Heart left ventricle (tissue), 16 donors: Measurements from ENCODE around the gene SNX2. TPM values are rescaled to one million over a fixed set of nuclear protein-coding genes. Genes with fewer than 3 reads are reported as not detected.
A peak's percentile ranks its signal among the peaks of the same experiment; 100 is the strongest.

Experiments used
- ATAC-seq, 4 donors: fragments of 200-7000 bp; cut with Tn5 transposase; one replicate each; pipeline ENCODE4 v1.9.1; 2020 to 2022; ENCODE audit warnings: moderate library complexity in 4 of 4, mild to moderate bottlenecking in 3 of 4, moderate number of reproducible peaks in 1 of 4
- DNase-seq, 5 donors: peaks; one replicate each; pipeline ENCODE4 v3.0.0-alpha.2; 2020
- H3K27ac ChIP-seq, 12 donors: fragments of 200-600 bp; sonication (generic) in 4 of 12; one replicate each; pipeline versions ENCODE4 v1.5.0 to v1.8.0; 2016 to 2022; ENCODE audit warnings: mild to moderate bottlenecking in 2 of 12
- H3K27me3 ChIP-seq, 9 donors: fragments of 200-600 bp; sonication (generic) in 2 of 9; one replicate each; pipeline versions ENCODE4 v1.5.1 to v1.8.0; 2016 to 2022; ENCODE audit warnings: mild to moderate bottlenecking in 3 of 9
- H3K36me3 ChIP-seq, 9 donors: fragments of 200-600 bp; sonication (generic) in 2 of 9; one replicate each; pipeline versions ENCODE4 v1.5.0 to v1.8.0; 2018 to 2022; ENCODE audit warnings: mild to moderate bottlenecking in 2 of 9
- H3K4me1 ChIP-seq, 12 donors: fragments of 200-600 bp; sonication (generic) in 4 of 12; one replicate each; pipeline versions ENCODE4 v1.5.0 to v1.8.0; 2016 to 2022; ENCODE audit warnings: mild to moderate bottlenecking in 3 of 12
- H3K4me3 ChIP-seq, 12 donors: fragments of 200-600 bp; sonication (generic) in 4 of 12; one replicate each; pipeline versions ENCODE4 v1.5.0 to v1.8.0; 2017 to 2022; ENCODE audit warnings: mild to moderate bottlenecking in 9 of 12, moderate library complexity in 4 of 12
- H3K9me3 ChIP-seq, 12 donors: fragments of 200-600 bp; sonication (generic) in 4 of 12; one replicate each; pipeline versions ENCODE4 v1.5.0 to v1.8.0; 2016 to 2022; ENCODE audit warnings: mild to moderate bottlenecking in 1 of 12
- POLR2A ChIP-seq, 2 donors: fragments of 450-650 bp; IDR thresholded peaks; one replicate each; pipeline ENCODE4 v1.6.1; 2017; ENCODE audit warnings: antibody characterized with exemption in 2 of 2, mild to moderate bottlenecking in 2 of 2, moderate library complexity in 2 of 2
- WGBS, 4 donors: extraction: QIAGEN DNeasy Blood & Tissue Kit in 2 of 4; methylation state at CpG; one replicate each; pipeline versions ENCODE4 v1.1.5 to v1.1.7; 2013 to 2018; 5-methylcytosine and 5-hydroxymethylcytosine counted together
- intact Hi-C, 10 donors: fragments of 100-400 bp; cut with DNase I; formaldehyde crosslinking; loops; one replicate each; pipeline versions ENCODE4 v1.11.1 to v1.14.2; 2022
- polyA plus RNA-seq, 2 donors: library from polyadenylated mRNA; stranded (reverse); fragments of 200-250 nt; gene quantifications; one replicate each; pipeline ENCODE4 v1.2.3, GENCODE V29; 2013
- total RNA-seq, 9 donors: library from RNA; depleted of rRNA in 2 of 9; stranded (reverse); fragments of >200 nt in 2 of 9; fragmentation: NEBNext Ultra II Directional in 3 of 9; extraction: Animal tissue kit (Norgen Biotek cat#: 25700) in 3 of 9; gene quantifications; one replicate each; pipeline versions ENCODE4 v1.1.0 to v1.2.4, GENCODE V29; 2016 to 2023
- TF ChIP-seq, protein P1 (sequence below), 12 donors: fragments of 200-600 bp; sonication (generic) in 4 of 12; IDR thresholded peaks; one replicate each; pipeline versions ENCODE4 v1.5.0 to v1.8.0; 2018 to 2022; ENCODE audit warnings: antibody characterized with exemption in 12 of 12, mild to moderate bottlenecking in 5 of 12
- donor health status: ischemic (EF 13 %, LVEDD 7.1; RV severe dilation, severe dysfunction).
- donor health status: healthy with polysubstance abuse.
- donor health status: DM: no; HTN: yes; CAD: no.
- donor health status: DM: no; HTN: no; CAD: no.
- donor health status: ischemic (EF 25% LVEDD 6.9; RV normal size, moderate dysfunction).
- donor health status: ischemic (EF 25% LVEDD 5.7; RV mildly dilated, moderate dysfunction).
- donor health status: healthy.
- donor health status: DM: yes; HTN: yes; CAD: no.
- donor health status: ischemic (EF 35%, LVEDD 5.7; RV mildly dilated, moderate dysfunction).
- donor health status: nonischemic (EF 11% LVEDD 7.7; RV severe dilation, severe dysfunction).
- donor health status: DM: yes; HTN: yes; CAD: no.
- donor health status: PGD.
- donor health status: ischemic (EF 29% LVEDD 5.4; RV normal size, mild dysfunction).
- donor health status: nonischemic (EF 23%, LVEDD 6.1; RV moderate dilation, normal function).

The SNX2 gene
- total and polyA plus RNA-seq, 11 donors, result 16.2 to 67.3 (median 33.4) TPM

- 87 to 93% (median 90%) methylated on average over 2 of the region's 2 CpGs for WGBS, 4 donors
- Histone ChIP-seq H3K4me1 (peaks cover 0 to 21% (median 0%) of the 10 kb centered on the region in 12 donors), H3K36me3 (no peaks in the 10 kb centered on the region), H3K4me3 (no peak overlapping the region), H3K27me3 (no peaks in the 10 kb centered on the region), H3K9me3 (no peaks in the 10 kb centered on the region), H3K27ac (peak overlapping the region in 2 of 12 donors; percentile 18 to 87)
- no peak for DNase-seq
- no peak for ATAC-seq
- no peak for TF ChIP-seq POLR2A (IDR thresholded peaks at IDR 0.05)
- TF ChIP-seq, protein P1, sequence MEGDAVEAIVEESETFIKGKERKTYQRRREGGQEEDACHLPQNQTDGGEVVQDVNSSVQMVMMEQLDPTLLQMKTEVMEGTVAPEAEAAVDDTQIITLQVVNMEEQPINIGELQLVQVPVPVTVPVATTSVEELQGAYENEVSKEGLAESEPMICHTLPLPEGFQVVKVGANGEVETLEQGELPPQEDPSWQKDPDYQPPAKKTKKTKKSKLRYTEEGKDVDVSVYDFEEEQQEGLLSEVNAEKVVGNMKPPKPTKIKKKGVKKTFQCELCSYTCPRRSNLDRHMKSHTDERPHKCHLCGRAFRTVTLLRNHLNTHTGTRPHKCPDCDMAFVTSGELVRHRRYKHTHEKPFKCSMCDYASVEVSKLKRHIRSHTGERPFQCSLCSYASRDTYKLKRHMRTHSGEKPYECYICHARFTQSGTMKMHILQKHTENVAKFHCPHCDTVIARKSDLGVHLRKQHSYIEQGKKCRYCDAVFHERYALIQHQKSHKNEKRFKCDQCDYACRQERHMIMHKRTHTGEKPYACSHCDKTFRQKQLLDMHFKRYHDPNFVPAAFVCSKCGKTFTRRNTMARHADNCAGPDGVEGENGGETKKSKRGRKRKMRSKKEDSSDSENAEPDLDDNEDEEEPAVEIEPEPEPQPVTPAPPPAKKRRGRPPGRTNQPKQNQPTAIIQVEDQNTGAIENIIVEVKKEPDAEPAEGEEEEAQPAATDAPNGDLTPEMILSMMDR (IDR thresholded peaks at IDR 0.05), result no peak
- intact Hi-C loops, result no loop called here
Measured at GRCh38 chr5:122755783-122756182, 19.1 kb upstream of the SNX2 start.

GRCh38 chr5:122756264-122756911 is 18.5 kb upstream of the SNX2 start:
- intact Hi-C loops, result no loop called here
- no peaks in the 10 kb centered on the region for H3K36me3 ChIP-seq
- H3K9me3 ChIP-seq, result no peaks in the 10 kb centered on the region
- peaks cover 0 to 21% (median 0%) of the 10 kb centered on the region in 12 donors for H3K4me1 ChIP-seq
- peak overlapping the region in 2 of 12 donors; percentile 25 to 87 for H3K27ac ChIP-seq
- WGBS, 4 donors, result 57 to 63% (median 61%) methylated on average over 2 of the region's 2 CpGs
- DNase-seq, result no peak
- no peak for TF ChIP-seq POLR2A (IDR thresholded peaks at IDR 0.05)
- TF ChIP-seq, protein P1 (IDR thresholded peaks at IDR 0.05), result no peak
- H3K27me3 ChIP-seq, result no peaks in the 10 kb centered on the region
- H3K4me3 ChIP-seq, result no peak overlapping the region
- peak in 3 of 4 donors; percentile 71 to 80 (median 77) for ATAC-seq

DNA sequence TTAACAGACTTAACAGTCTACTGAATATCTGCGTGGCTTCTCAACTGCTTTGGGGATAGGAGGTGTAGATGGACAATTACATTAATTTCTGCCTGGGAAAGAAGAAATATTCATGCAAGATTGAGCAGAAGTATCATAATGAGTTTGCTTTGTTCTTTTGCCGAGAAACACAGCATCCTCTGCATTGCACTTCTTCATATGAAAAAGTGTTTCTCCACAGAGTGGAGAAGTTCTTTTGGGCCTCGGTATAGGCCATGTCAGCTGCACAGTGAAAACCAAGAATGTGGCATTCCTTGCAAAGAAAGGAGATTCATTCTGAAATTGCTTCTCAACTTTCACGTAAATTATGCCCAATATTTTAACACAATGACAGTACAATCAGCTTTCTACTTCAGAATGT is 17.6 kb upstream of the SNX2 start:
- H3K4me3 ChIP-seq, result no peak overlapping the region
- peaks cover 0 to 21% (median 0%) of the 10 kb centered on the region in 12 donors for H3K4me1 ChIP-seq
- no peaks in the 10 kb centered on the region for H3K9me3 ChIP-seq
- peak overlapping the region in 1 of 12 donors; percentile 87 for H3K27ac ChIP-seq
- no peak for ATAC-seq
- no peaks in the 10 kb centered on the region for H3K27me3 ChIP-seq
- WGBS, 4 donors, result 93 to 99% (median 95%) methylated on average over 4 of the region's 4 CpGs
- H3K36me3 ChIP-seq, result no peaks in the 10 kb centered on the region
- no peak for TF ChIP-seq POLR2A (IDR thresholded peaks at IDR 0.05)
- TF ChIP-seq, protein P1 (IDR thresholded peaks at IDR 0.05), result no peak
- no peak for DNase-seq
- intact Hi-C loops, result no loop called here

- H3K4me3 ChIP-seq, result no peak overlapping the region
- TF ChIP-seq, protein P1 (IDR thresholded peaks at IDR 0.05), result no peak
- no peak for TF ChIP-seq POLR2A (IDR thresholded peaks at IDR 0.05)
- no peaks in the 10 kb centered on the region for H3K27me3 ChIP-seq
- intact Hi-C loops, result no loop called here
- ATAC-seq (no peak), DNase-seq (no peak)
- H3K36me3 ChIP-seq, result no peaks in the 10 kb centered on the region
- no peak overlapping the region for H3K27ac ChIP-seq
- peaks cover 0 to 21% (median 0%) of the 10 kb centered on the region in 12 donors for H3K4me1 ChIP-seq
- WGBS, 4 donors, result 88 to 89% (median 88%) methylated on average over 9 of the region's 9 CpGs
- H3K9me3 ChIP-seq, result no peaks in the 10 kb centered on the region
Measured at GRCh38 chr5:122759241-122760070, 15.4 kb upstream of the SNX2 start.
